ENCODE results near the gene GREB1. TPM values are rescaled to one million over a fixed set of nuclear protein-coding genes. Genes with fewer than 3 reads are reported as not detected.

The GREB1 gene
- total RNA-seq, 6 donors from 2014 or later = 0.39 to 5.4 (median 1.6) TPM

DNA sequence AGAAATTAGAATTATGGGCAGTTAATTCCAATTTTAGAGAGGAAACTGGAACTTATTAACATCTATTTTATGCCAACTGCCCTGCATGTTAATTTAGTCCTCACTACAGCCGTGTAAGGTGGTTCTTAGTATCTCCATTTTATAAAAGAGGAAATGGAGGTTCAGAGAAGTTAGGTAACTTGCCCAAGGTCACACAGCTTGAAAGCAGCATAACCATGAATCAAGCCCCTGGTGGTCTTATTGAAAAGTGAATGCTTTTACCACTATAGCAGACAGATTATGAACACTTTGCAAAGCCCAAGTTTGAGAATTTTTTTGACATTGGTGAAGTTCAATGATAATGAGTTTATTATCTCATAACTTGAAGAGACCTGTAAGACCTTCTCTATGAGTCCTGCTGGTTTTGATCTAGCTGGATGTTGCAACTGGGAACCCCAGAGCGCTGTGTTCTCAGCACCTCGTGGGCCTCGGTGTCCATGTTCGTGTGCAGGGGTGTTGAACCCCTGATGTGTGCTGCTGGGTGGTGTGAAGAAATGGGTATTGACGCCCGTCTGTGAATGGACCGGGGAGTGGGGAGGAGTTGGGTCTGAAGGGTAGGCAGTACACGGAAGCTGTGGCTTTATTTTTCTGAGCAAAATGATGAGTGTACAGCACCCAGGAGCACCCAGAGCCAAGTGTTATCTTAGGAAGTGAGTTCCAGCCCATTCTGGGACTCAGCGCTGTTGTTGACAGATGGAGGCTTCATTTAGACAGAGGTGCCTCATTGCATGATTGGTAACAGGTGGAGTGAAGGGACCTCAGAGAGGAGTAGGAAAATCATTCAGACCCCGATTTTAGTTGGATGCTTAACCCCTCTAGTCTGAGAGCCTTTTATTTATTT, 9.7 kb downstream of the GREB1 start:
- DNase-seq (no peak), ATAC-seq (ENCODE audit: low FRiP score in 2 of 2) (no peak)
- no peaks in the 10 kb centered on the region for H3K36me3 ChIP-seq
- TF ChIP-seq, protein P1, sequence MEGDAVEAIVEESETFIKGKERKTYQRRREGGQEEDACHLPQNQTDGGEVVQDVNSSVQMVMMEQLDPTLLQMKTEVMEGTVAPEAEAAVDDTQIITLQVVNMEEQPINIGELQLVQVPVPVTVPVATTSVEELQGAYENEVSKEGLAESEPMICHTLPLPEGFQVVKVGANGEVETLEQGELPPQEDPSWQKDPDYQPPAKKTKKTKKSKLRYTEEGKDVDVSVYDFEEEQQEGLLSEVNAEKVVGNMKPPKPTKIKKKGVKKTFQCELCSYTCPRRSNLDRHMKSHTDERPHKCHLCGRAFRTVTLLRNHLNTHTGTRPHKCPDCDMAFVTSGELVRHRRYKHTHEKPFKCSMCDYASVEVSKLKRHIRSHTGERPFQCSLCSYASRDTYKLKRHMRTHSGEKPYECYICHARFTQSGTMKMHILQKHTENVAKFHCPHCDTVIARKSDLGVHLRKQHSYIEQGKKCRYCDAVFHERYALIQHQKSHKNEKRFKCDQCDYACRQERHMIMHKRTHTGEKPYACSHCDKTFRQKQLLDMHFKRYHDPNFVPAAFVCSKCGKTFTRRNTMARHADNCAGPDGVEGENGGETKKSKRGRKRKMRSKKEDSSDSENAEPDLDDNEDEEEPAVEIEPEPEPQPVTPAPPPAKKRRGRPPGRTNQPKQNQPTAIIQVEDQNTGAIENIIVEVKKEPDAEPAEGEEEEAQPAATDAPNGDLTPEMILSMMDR (IDR thresholded peaks at IDR 0.05) = no peak
- TF ChIP-seq POLR2AphosphoS5 (IDR thresholded peaks at IDR 0.05) = no peak
- TF ChIP-seq EP300 (IDR thresholded peaks at IDR 0.05) = no peak
- TF ChIP-seq POLR2A (IDR thresholded peaks at IDR 0.05) = no peak
- H3K27me3 ChIP-seq = no peaks in the 10 kb centered on the region
- H3K4me1 ChIP-seq = no peaks in the 10 kb centered on the region
- no peak overlapping the region for H3K4me3 ChIP-seq
- 87 to 93% methylated on average over 11 of the region's 11 CpGs for WGBS, 2 donors
- no peak overlapping the region for H3K27ac ChIP-seq
- H3K9me3 ChIP-seq = no peaks in the 10 kb centered on the region

DNA sequence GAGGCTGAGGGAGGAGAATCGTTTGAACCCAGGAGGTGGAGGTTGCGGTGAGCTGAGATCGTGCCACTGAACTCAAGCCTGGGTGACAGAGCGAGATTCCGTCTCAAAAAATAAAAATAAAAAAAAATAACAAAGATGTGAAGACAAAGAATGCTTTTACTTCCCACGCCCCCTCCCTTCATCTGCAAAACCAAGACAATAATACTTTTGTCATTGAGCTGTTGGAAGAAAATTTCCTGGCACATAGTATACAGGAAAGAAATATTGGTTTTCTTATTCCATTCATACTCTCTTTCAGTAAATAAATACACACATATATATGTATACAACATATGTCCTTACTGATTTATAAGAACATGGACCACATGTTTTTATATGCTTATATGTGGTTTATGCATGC, 12.2 kb downstream of the GREB1 start:
- DNase-seq (no peak), ATAC-seq (ENCODE audit: low FRiP score in 2 of 2) (no peak)
- WGBS, 2 donors = 80 to 94% methylated on average over 6 of the region's 6 CpGs
- TF ChIP-seq, protein P1 (IDR thresholded peaks at IDR 0.05) = no peak
- TF ChIP-seq EP300 (IDR thresholded peaks at IDR 0.05) (no peak), POLR2A (IDR thresholded peaks at IDR 0.05) (no peak), POLR2AphosphoS5 (IDR thresholded peaks at IDR 0.05) (no peak)
- H3K4me1 ChIP-seq = no peaks in the 10 kb centered on the region
- no peaks in the 10 kb centered on the region for H3K36me3 ChIP-seq
- H3K4me3 ChIP-seq = no peak overlapping the region
- H3K27me3 ChIP-seq = no peaks in the 10 kb centered on the region
- no peaks in the 10 kb centered on the region for H3K9me3 ChIP-seq
- H3K27ac ChIP-seq = no peak overlapping the region

DNA sequence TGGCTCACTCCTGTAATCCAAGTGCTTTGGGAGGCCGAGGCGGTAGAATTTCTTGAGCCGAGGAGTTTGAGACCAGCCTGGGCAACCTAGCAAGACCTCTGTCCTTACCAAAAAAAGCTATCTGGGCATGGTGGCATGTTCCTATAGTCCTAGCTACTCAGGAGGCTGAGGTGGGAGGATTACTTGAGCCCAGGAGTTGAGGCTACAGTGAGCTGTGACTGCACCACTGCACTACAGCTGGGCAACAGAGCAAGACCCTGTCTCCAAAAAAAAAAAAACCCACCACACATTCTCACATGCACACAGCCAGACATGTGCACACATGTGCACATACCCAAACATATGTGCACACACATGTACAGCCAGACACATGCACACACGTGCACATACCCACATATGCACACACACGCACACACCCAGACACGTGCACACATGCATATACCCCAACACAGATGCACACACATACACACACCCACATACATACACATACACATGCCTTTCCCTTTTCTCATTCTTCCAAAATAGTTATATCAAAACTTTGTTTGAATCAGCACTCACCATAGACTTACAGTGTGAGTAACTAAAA, 14.2 kb downstream of the GREB1 start:
- no peaks in the 10 kb centered on the region for H3K27me3 ChIP-seq
- H3K36me3 ChIP-seq = no peaks in the 10 kb centered on the region
- no peak overlapping the region for H3K27ac ChIP-seq
- ATAC-seq (ENCODE audit: low FRiP score in 2 of 2) (no peak), DNase-seq (no peak)
- 85 to 89% methylated on average over 6 of the region's 6 CpGs for WGBS, 2 donors
- TF ChIP-seq EP300 (IDR thresholded peaks at IDR 0.05) (no peak), POLR2AphosphoS5 (IDR thresholded peaks at IDR 0.05) (no peak), POLR2A (IDR thresholded peaks at IDR 0.05) (no peak)
- TF ChIP-seq, protein P1 (IDR thresholded peaks at IDR 0.05) = no peak
- no peaks in the 10 kb centered on the region for H3K9me3 ChIP-seq
- H3K4me1 ChIP-seq = no peaks in the 10 kb centered on the region
- no peak overlapping the region for H3K4me3 ChIP-seq

DNA sequence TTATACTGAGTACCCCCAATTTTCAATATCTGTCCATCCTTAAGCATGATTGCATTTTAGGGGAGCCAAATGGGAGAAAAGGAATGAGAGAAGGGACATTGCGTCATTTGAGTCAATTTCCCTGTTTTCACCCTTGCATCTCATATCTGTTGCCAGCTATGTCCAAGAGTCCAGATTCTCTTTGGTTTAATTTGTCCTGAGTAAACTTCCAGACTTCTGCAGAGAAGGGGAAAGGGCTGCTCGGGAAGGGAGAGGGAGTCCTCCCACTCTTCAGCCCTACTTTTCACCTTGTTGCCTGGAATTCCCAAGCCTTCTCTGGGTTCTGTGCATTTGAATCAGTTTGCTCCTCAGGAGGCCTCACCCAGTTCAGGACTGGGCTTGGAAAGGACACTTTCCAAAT, 16.5 kb downstream of the GREB1 start:
- WGBS, 2 donors = 85 to 94% methylated on average over 2 of the region's 2 CpGs
- no peaks in the 10 kb centered on the region for H3K36me3 ChIP-seq
- TF ChIP-seq, protein P1 (IDR thresholded peaks at IDR 0.05) = no peak
- TF ChIP-seq POLR2AphosphoS5 (IDR thresholded peaks at IDR 0.05) = no peak
- TF ChIP-seq EP300 (IDR thresholded peaks at IDR 0.05) = no peak
- no peak overlapping the region for H3K27ac ChIP-seq
- ATAC-seq (ENCODE audit: low FRiP score in 2 of 2) (no peak), DNase-seq (no peak)
- no peaks in the 10 kb centered on the region for H3K9me3 ChIP-seq
- H3K4me3 ChIP-seq = no peak overlapping the region
- H3K27me3 ChIP-seq = no peaks in the 10 kb centered on the region
- H3K4me1 ChIP-seq = no peaks in the 10 kb centered on the region

Data from upper lobe of left lung (tissue), 6 donors.